Neural crest cell (in vitro differentiated cells): Measurements from ENCODE around the gene TTLL5. TPM values are rescaled to one million over a fixed set of nuclear protein-coding genes. Genes with fewer than 3 reads are reported as not detected.

Experiments
- DNase-seq: peaks from one replicate; pipeline ENCODE4 v3.0.0; 2021; ENCODE audit warnings: low read depth, mixed read lengths, low spot score
- H3K27ac Mint-ChIP-seq: one replicate; pipeline ENCODE4 v1.8.0; 2021; ENCODE audit warnings: mild to moderate bottlenecking, mixed read lengths; ENCODE audit not compliant: unreplicated experiment
- H3K27me3 Mint-ChIP-seq: 2 replicates; pipeline ENCODE4 v1.8.0; 2021; ENCODE audit warnings: low read depth, mild to moderate bottlenecking, mixed read lengths
- H3K36me3 Mint-ChIP-seq: 2 replicates; pipeline ENCODE4 v1.8.0; 2021; ENCODE audit warnings: low read depth, mild to moderate bottlenecking, mixed read lengths
- H3K4me1 Mint-ChIP-seq: 2 replicates; pipeline ENCODE4 v1.8.0; 2021; ENCODE audit warnings: mixed read lengths
- H3K4me3 Mint-ChIP-seq: one replicate; pipeline ENCODE4 v1.8.0; 2021; ENCODE audit warnings: mild to moderate bottlenecking, mixed read lengths
- H3K9me3 Mint-ChIP-seq: 2 replicates; pipeline ENCODE4 v1.8.0; 2021; ENCODE audit warnings: mixed read lengths
- CTCF ChIP-seq: fragments of 200-600 bp; sonication (generic); conservative IDR thresholded peaks from 2 replicates; pipeline ENCODE4 v1.5.0; 2021; ENCODE audit warnings: antibody characterized with exemption, mild to moderate bottlenecking
- total RNA-seq: library from RNA; stranded (reverse); gene quantifications from 2 replicates; pipeline ENCODE4 v1.2.1, GENCODE V29; 2021

The TTLL5 gene
- total RNA-seq, 1 donor from 2014 or later = 55.7 TPM

GRCh38 chr14:75724414-75725204 lies 63.6 kb downstream of the TTLL5 start:
- Mint-ChIP-seq H3K9me3 (peaks cover 11% of the 10 kb centered on the region), H3K4me3 (no peak overlapping the region), H3K36me3 (peaks cover 49% of the 10 kb centered on the region), H3K27me3 (no peaks in the 10 kb centered on the region), H3K27ac (no peak overlapping the region), H3K4me1 (peaks cover 3% of the 10 kb centered on the region)
- TF ChIP-seq CTCF = no peak
- DNase-seq = no peak

- H3K36me3 Mint-ChIP-seq = peaks cover 51% of the 10 kb centered on the region
These were observed 64.4 kb downstream of the TTLL5 start for GRCh38 chr14:75725481-75725880.

GRCh38 chr14:75726321-75726720 lies 65.3 kb downstream of the TTLL5 start:
- TF ChIP-seq CTCF = no peak
- Mint-ChIP-seq H3K4me3 (no peak overlapping the region), H3K36me3 (peaks cover 47% of the 10 kb centered on the region)

More at GRCh38 chr14:75725481-75725880, 64.4 kb downstream of the TTLL5 start:
- H3K4me3 Mint-ChIP-seq = no peak overlapping the region
- H3K4me1 Mint-ChIP-seq = no peaks in the 10 kb centered on the region
- H3K27ac Mint-ChIP-seq = no peak overlapping the region
- no peak for TF ChIP-seq CTCF
- no peaks in the 10 kb centered on the region for H3K27me3 Mint-ChIP-seq
- no peak for DNase-seq
- peaks cover 11% of the 10 kb centered on the region for H3K9me3 Mint-ChIP-seq

GRCh38 chr14:75727124-75727523 lies 66.1 kb downstream of the TTLL5 start:
- no peak for DNase-seq
- peaks cover 11% of the 10 kb centered on the region for H3K9me3 Mint-ChIP-seq
- H3K27ac Mint-ChIP-seq = no peak overlapping the region
- H3K36me3 Mint-ChIP-seq = peaks cover 48% of the 10 kb centered on the region
- no peaks in the 10 kb centered on the region for H3K4me1 Mint-ChIP-seq
- no peaks in the 10 kb centered on the region for H3K27me3 Mint-ChIP-seq
- no peak for TF ChIP-seq CTCF
- H3K4me3 Mint-ChIP-seq = no peak overlapping the region

More at GRCh38 chr14:75726321-75726720, 65.3 kb downstream of the TTLL5 start:
- H3K27ac Mint-ChIP-seq = no peak overlapping the region
- H3K9me3 Mint-ChIP-seq = peaks cover 11% of the 10 kb centered on the region
- no peak for DNase-seq
- H3K27me3 Mint-ChIP-seq = no peaks in the 10 kb centered on the region
- H3K4me1 Mint-ChIP-seq = no peaks in the 10 kb centered on the region

- H3K27ac Mint-ChIP-seq = no peak overlapping the region
- H3K27me3 Mint-ChIP-seq = no peaks in the 10 kb centered on the region
- peaks cover 19% of the 10 kb centered on the region for H3K36me3 Mint-ChIP-seq
- H3K9me3 Mint-ChIP-seq = no peaks in the 10 kb centered on the region
- no peaks in the 10 kb centered on the region for H3K4me1 Mint-ChIP-seq
- H3K4me3 Mint-ChIP-seq = no peak overlapping the region
- DNase-seq = no peak
- TF ChIP-seq CTCF = no peak
These were observed 71.8 kb downstream of the TTLL5 start for GRCh38 chr14:75732888-75733287.
